Fibroblast of skin of scalp (primary cell): ENCODE results near the gene PLA2G3. TPM values are rescaled to one million over a fixed set of nuclear protein-coding genes. Genes with fewer than 3 reads are reported as not detected.
"Not testable (repeated sequence)": the region's sequence is repeated elsewhere in the genome, so short reads cannot be mapped to it uniquely, and the experiment has no call there.

Source experiments
- DNase-seq: peaks from one replicate; pipeline ENCODE4 v3.0.0-alpha.2; 2013
- polyA plus RNA-seq, 2 experiments: library from polyadenylated mRNA; unstranded; fragments of 120-200 nt; gene quantifications; one replicate each; pipeline ENCODE4 v1.2.1, GENCODE V29; 2013; ENCODE audit not compliant: insufficient read length in 2 of 2

PLA2G3 gene, protein sequence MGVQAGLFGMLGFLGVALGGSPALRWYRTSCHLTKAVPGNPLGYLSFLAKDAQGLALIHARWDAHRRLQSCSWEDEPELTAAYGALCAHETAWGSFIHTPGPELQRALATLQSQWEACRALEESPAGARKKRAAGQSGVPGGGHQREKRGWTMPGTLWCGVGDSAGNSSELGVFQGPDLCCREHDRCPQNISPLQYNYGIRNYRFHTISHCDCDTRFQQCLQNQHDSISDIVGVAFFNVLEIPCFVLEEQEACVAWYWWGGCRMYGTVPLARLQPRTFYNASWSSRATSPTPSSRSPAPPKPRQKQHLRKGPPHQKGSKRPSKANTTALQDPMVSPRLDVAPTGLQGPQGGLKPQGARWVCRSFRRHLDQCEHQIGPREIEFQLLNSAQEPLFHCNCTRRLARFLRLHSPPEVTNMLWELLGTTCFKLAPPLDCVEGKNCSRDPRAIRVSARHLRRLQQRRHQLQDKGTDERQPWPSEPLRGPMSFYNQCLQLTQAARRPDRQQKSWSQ
- not detected for polyA plus RNA-seq (2013, experiment 1 of 2; ENCODE audit: insufficient read length)
- not detected for polyA plus RNA-seq (2013, experiment 2 of 2; ENCODE audit: insufficient read length)

DNA sequence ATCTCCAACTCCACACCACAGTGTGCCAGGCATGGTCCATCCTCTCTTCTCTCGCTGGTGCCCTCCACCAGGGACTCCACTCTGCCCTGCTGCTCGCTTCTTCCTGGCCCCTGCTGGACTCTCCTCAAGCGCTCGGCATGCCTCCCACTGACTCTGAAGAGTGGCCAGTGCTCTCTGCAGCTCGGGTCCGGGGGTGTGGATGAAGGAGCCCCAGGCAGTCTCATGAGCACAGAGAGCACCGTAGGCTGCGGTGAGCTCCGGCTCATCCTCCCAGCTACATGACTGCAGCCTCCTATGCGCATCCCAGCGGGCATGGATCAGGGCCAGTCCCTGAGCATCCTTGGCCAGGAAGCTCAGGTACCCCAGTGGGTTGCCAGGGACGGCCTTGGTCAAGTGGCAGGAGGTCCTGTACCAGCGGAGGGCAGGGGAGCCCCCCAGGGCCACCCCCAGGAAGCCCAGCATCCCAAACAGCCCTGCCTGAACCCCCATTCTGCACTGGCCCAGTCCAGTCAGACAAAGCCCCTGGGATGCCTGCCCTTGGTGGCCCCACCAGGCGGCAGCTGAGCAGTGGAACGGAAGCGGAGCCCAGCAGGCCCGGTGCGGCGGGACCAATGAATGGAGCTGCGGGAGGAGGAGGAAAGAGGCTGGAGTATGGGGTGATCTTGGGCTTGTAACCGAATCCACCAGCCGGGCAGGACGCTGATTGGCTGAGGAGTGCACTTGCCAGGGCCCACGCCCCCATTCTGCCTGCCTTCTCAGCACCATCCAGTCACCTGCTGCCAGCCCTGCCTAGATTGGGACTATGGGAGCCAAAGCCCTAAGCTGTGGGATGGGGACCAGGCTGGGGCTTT is at the start of gene PLA2G3:
TSS of gene PLA2G3 (minus strand) at position 643 of the 851 bp plus-strand sequence. CDS start at position 489, 154 bp downstream.
- peak; percentile 42 for DNase-seq

DNA sequence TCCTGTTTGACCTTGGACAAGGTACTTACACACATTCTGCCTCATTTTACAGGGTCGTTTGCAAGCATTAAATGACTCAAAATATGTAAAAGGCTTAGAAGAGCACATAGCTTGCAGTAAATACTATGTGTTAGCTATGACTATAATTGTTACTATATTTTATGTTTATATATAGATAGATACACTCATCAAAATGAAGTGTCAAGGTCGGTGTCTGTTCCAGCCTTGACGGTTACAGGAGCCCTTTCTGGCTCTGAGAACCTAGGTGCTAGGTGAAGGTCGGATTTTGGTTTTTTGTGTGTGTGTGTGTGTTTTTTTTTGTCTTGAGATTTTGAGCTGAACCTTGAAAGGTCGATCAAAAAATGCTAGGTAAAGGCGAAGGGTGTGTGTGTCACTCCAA is 47.3 kb upstream of the PLA2G3 start:
- no peak for DNase-seq

DNA sequence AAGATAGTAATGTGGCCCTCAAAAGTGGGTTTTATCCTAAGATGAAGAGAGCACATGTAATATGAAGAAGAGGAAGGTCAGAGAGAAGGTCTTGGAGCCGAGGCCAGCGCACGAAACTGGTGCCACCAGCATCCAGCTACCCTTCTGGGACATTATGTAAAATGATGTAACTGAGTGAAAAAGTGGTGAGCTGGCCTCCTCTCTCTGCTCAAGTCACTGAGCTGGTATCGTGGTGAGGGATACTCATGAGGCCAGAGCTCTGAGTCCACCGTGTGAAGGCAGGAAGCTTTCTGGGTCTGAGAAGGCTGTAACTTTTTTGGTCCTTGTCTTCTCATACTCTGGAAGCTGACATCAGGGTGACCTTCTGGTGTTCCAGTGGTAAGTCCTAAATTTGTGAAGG is 44.7 kb upstream of the PLA2G3 start:
- DNase-seq = peak; percentile 74

DNA sequence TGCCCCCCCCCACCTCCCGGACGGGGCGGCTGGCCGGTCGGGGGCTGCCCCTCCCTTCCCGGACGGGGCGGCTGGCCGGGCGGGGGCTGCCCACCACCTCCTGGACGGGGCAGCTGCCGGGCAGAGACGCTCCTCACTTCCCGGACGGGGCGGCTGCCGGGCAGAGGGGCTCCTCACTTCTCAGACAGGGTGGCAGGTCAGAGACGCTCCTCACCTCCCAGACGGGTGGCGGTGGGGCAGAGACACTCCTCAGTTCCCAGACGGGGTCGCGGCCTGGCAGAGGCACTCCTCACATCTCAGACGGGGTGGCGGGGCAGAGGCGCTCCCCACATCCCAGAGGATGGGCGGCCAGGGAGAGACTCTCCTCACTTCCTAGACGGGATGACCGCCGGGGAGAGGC is 43.7 kb upstream of the PLA2G3 start:
- DNase-seq = no peak

DNA sequence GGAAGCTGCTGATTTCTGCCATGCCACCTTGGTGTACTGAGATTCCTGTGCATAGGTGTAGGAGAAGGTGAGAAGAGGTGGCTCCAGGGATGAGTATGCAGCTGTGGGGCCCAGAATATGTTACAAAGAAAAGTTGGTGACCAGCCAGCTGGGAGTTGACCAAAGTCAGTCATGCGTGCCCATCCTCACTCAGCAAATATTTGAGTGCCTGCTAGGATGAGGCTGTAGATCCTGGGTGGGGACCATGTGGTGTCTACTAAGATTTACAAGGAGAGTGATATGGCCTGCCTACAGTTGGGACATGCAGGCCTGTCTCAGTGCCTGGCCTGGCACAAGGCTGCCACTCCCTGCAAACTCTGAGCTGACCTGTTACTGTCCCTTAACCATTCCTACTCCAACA is 39.0 kb upstream of the PLA2G3 start:
- DNase-seq = peak; percentile 72

DNA sequence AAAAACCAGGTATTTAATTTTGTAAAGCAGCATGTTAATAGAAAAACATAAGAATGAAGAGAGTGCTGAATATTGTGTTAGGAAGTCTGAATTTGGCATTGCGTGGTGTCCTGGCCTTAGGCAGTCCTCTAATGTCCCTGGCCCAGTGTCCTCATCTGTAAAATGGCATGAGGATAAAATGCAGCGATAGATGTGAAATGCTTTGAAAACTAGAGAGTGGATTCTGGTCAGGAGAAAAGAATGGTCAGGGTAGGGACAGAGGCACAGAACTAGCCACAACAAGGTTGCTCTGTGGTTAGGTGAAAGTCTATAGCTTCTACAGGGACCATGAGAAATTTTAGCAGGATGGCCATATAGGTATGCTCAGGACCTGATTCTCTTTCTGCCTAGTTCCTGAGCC is 38.6 kb upstream of the PLA2G3 start:
- no peak for DNase-seq

DNA sequence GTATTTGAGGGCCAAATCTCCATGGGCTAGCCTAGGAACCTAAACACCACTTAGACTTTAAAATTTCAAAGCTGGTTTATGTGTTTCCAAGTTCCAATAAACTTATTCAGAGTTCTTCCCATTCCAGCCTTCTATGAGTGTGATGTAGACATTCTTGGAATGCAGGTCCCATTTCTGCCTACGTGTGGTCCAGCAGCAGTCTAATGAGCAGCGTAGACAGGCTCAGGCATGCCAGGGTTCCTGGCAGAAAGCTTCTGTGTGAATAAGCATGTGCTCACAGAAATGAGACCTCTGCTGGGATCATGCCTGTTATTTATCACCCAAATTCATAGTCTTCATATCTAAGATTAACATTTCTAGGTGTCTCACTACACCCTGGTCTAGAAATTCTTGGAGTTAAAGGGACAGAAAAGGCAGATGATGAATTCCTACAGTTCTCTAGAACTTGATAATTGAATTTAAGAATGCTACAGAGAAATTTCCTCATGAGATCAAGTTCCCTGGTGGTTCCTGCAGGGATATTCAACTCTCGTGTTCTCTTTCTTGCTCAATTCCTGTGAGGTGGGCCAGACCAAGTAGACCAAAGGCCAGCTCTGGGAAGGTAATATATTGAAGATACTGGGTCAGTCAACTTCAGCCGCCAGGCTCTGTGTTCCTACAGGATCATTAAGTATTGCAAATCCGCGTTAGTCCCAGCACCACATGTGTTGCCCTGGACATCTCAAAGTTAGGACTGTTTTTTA is 37.3 kb upstream of the PLA2G3 start:
- peak; percentile 96 for DNase-seq

DNA sequence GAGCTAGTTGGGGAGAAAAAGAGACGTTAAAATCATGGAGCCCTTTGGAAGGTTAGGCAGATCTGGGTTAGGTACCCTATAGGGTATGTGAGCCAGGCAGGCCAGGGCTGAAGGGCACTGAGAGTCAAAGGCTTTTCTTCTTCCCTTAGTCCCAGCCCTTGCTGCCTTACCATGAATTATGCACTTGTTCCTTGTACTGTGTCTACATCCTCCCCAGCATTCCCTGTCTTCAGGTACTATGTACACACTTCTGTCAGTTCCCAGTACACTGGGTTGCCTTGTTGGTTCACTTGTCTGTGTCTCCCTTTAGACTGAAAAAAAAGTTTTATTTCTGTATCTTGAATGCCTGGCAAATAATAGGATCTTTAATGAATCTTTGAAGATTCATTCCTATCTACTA is 36.6 kb upstream of the PLA2G3 start:
- no peak for DNase-seq

DNA sequence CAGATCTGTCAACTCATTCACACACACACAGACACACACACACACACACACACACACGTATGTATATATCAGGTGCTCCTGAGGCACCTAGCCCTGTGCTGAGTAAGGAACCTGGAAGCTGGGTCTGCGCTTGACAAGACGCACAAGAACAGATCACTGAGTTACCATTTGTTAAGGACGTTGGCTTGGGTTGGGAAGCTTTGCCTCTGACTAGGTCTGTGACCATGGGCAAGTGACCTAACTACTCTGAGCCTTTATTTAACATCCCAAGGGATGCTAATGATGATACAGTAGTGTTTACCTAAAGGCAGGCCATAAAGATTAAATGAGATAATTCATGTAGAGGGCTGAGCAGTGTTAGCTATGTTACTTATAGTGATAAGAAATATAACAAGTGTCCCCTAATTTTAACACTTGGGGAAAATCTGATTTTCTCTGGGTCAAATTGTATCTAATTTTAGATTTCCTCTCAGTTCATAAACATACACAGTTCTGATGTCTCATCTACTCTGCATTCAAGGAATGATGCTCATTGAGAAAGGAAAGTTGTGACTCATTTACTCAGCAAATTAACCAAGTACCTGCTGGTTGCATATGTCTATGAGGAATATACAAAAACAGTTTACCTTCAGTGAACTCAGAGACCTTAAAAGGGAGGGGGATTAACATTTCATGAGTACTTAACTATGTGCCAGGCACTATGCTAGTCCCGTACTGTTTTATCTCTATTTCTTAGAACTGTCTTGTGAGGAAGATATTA is 33.3 kb upstream of the PLA2G3 start:
- DNase-seq = peak; percentile 85

DNA sequence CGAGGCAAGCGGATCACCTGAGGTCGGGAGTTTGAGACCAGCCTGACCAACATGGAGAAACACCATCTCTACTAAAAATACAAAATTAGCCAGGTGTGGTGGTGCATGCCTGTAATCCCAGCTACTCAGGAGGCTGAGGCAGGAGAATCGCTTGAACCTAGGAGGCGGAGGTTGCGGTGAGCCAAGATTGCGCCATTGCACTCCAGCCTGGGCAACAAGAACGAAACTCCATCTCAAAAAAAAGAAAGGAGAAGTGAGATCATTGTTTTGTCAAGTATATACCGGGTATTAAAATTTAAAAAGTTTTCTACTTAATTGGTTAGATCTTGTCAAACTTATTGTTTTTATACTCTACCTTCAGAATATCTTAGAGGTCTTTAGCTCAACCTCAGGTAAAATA is 31.4 kb upstream of the PLA2G3 start:
- not testable (repeated sequence) for DNase-seq

DNA sequence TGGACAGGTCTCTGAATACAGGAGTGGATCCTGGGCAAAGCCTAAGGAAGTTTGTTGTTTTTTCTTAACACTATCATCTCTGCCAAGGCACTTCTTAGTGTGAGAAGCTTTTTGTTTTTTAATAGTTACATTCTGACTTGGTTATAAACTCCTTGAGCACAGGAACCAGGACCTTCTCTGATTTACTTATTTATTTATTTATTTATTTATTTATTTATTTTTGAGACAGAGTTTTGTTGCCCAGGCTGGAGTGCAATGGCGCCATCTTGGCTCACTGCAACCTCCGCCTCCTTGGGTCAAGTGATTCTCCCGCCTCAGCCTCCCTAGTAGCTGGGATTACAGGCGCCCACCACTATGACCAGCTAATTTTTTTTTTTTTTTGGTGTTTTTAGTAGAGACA is 30.7 kb upstream of the PLA2G3 start:
- no peak for DNase-seq

DNA sequence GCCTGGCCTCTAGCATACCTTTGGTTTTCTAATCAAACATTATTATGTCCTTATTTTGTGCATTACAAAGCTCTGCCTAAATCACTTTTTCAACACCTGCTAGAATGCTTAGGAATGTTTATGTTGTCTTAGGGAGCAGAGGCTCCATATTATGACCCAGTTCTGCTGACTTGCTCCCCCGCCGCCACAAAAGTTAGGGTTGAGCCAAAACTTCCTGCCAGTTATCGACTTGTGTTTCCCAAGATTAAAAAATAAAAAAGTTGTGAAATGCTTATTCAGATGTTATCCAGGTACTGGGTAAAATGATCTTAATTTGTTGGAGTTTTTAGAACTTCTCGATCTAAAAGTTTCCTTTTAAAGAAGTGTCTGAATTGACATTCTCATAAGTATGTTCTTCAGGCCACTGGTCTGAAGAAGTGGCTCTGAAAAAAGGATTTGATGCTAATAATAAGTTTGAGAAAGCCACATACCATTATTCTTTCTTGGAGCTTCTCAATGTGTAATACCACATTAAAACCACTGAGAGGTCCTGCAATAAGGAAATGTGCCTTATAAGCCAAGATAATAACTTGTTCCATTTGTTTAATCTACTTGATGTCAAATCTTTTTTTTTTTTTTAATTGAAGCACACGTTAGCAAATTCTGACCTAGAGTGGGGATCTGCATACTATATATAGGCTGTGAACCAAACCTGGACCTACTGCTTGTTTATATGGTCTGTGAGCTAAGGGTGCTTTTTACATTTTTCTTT is 21.9 kb upstream of the PLA2G3 start:
- no peak for DNase-seq

DNA sequence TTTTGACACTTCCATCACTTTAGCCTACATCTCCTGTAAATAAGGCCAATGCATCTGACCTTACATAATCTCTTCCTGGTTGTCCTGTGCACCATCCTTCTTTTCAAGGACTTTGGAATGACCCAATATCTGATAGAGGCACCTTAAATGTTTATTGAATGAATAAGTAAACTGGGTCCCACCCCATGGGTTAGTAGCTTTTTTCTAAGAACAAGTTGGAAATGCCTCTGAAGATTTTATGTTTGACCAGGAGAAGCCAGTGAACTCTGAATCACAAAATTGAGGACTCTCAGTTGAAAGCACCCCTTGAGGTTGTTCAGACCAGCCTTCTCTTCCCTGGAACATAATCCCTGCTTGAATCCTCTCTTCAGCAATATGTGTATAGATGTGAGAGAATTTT is 21.1 kb upstream of the PLA2G3 start:
- no peak for DNase-seq

DNA sequence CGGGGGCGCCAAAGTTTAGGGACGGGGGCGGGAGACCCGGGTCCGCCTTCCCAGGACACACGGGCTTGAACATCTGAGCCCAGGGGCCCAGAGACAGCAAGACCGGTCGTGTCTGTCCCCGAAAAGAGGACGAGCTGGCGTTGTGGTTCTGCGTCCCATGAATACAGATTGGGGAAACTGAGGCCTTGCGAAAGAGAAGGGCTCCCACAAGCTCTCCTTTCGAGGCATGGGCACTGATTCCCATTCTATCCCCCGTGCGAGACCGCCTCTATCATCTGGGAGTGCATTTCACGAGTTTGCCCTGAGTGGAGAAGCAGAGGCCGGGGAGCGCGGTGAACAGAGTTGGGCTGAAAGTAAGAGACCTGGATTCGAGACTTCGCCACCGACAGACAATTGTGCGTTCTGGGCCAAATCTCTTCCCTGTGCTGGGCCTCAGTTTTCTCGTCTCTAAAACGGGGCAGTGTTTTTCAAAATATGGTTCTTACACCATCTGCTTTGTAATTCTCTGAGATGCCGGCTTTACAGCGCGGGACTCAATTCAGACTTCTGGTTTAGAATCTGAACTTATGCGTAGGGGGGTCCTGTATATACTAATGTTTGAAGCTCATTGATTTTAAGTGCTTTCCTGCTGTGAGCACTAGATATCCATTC is 20.1 kb upstream of the PLA2G3 start:
- DNase-seq = no peak

DNA sequence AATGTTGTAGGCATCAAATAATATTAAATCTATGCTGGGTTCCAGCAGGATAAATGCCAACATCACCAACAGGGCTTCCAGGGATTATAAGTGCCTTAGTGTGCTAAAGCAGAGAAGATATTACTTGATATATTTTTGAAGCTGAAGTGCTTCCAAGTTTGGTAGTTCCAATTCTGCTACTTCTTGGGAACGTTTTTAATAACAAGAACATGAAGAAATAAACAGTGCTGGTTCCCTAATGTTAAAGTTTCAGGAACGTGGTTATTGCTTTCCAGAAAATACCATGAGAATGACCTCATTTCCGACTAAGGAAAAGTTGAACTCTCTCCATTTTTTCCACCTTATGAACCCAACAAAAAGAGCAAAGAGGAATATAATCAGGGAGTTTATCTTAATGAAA is 15.1 kb upstream of the PLA2G3 start:
- peak; percentile 51 for DNase-seq

DNA sequence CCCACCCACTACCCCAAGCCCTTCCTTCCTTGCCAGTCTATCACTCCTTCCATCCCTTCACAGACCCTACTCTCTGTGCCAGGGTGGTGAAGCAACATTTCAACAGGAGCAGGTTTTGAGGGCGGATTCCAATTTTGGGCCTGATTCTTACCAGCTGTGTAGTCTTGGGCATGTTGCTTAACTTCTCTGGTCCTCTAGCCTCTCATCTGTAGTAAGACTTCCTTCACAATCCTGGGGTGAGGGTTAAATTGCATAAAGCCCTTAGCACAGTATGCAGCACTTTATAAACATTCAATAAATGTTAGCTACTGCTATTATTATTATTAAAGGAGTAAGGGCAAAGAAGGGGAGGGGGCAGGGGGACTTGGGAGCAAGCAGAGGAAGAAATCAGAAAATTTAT is 14.7 kb upstream of the PLA2G3 start:
- DNase-seq = no peak

DNA sequence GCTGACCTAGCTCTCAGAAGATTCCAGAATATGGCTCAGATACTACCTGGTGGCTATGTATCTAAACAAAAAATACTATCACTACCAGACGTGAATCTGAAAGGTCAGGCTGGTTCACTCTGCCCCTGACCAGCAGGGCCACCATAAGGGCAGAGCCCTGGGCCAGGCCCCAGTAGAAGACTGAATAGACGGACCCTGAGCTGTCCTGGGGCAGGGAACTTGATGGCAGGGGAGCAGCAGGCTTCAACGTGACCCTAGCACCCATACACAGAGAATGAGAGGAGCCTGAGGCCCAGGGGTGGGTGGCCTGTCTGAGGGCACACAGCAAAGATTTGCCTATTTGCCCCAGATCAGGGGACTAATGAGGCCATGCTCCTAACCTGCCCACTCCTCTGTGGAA is 13.0 kb upstream of the PLA2G3 start:
- no peak for DNase-seq

DNA sequence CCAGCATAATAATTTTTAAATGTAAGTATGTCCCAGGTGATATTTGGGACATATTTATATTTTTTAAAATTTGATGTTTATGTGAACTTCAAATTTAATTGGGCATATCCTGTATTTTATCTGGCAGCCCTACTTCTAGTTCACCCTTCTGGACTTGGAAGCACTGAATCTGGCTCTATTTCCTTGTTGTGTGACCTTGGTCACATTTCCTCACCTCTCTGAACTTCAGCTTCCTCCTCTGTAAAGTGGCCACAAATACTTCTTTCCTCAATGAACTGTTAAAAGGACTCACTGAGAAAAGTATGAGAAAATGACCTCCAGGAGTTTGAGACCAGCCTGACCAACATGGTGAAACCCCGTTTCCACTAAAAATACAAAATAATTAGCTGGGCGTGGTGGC is 11.6 kb upstream of the PLA2G3 start:
- no peak for DNase-seq

DNA sequence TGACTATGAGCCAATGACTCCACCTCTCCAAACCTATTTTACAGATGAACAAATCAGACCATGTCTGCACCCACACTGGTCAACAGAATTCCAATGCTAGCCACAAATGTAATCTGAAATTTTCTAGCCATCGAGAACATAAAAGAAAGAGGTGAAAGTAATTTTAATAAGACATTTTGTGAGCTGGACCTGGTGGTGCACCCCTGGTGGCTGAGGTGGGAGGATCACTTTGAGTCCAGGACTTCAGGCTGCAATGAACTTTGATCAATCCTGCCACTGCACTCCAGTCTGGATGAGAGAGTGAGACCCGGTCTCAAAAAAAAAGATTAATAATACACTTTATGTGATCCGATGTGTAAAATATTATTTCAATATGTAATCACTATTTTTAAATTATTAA is 10.3 kb upstream of the PLA2G3 start:
- DNase-seq = no peak

DNA sequence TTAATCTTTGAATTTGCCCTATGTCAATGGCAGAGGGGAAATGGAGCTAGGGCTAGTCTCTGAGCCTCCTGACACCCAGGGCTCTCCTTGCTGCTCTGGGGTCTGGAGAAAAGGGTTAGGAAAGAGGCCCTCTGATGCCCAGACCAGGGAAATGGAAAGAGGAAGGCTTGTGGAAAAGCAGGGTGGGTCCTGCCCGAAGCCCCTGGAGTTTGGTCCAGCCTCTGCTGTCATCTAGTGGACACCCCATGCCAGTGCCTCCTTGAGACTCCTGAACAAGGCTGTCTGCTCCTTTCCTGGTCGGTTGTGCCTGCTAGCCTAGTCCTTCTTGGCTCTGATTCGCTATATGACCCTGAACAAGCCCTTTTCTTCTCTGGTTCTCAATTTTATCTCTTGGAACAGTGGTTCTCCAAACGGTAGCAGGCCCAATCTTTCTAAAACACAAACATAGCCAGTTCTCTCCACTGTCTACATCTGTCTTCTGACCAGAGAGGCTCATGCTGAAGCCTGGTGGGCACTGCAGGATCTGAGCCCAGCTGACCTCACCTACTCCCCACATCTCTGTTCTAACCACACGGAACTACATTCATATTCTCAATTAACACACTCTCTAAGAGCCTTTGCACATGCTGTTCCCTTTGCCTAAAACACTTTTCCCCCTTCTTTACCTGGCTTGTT is 8.8 kb upstream of the PLA2G3 start:
- peak; percentile 82 for DNase-seq
